Activated CD4-positive, alpha-beta T cell treated with anti-CD3 and anti-CD28 coated beads, Interleukin-2, amount 10 ng/mL, durations not matched to agents 7 days and 5 days (primary cell): ENCODE results near the gene GHRH. TPM values are rescaled to one million over a fixed set of nuclear protein-coding genes. Genes with fewer than 3 reads are reported as not detected.

Experiments used
- CTCF ChIA-PET: fragments of 350-600 bp; sonication (Branson Sonifier 250); formaldehyde crosslinking; loops from one replicate; lab custom pipeline; 2021; ENCODE audit warnings: antibody characterized with exemption; lab: Charles Lee
- POLR2A ChIA-PET: fragments of 350-600 bp; sonication (Branson Sonifier 250); formaldehyde crosslinking; loops from one replicate; lab custom pipeline; 2021; ENCODE audit warnings: antibody characterized with exemption; lab: Charles Lee
- DNase-seq: peaks from one replicate; pipeline ENCODE4 v3.0.0-alpha.2; 2020
- H3K27ac Mint-ChIP-seq: one replicate; pipeline ENCODE4 v1.8.0; 2021; ENCODE audit warnings: mild to moderate bottlenecking, moderate library complexity, mixed read lengths
- H3K27me3 Mint-ChIP-seq: one replicate; pipeline ENCODE4 v1.8.0; 2021; ENCODE audit warnings: mixed read lengths
- H3K36me3 Mint-ChIP-seq: one replicate; pipeline ENCODE4 v1.8.0; 2021; ENCODE audit warnings: low read depth, mixed read lengths
- H3K4me1 Mint-ChIP-seq: one replicate; pipeline ENCODE4 v1.8.0; 2021; ENCODE audit warnings: mixed read lengths
- H3K4me3 Mint-ChIP-seq: one replicate; pipeline ENCODE4 v1.8.0; 2021; ENCODE audit warnings: mild to moderate bottlenecking, moderate library complexity, mixed read lengths
- H3K9me3 Mint-ChIP-seq: one replicate; pipeline ENCODE4 v1.8.0; 2021; ENCODE audit warnings: mixed read lengths
- total RNA-seq, 2 experiments: library from RNA; stranded (reverse); gene quantifications; one replicate each; pipeline ENCODE4 v1.2.3, GENCODE V29; 2021

Gene GHRH
- total RNA-seq, 2 experiments from 2014 or later: not detected

DNA sequence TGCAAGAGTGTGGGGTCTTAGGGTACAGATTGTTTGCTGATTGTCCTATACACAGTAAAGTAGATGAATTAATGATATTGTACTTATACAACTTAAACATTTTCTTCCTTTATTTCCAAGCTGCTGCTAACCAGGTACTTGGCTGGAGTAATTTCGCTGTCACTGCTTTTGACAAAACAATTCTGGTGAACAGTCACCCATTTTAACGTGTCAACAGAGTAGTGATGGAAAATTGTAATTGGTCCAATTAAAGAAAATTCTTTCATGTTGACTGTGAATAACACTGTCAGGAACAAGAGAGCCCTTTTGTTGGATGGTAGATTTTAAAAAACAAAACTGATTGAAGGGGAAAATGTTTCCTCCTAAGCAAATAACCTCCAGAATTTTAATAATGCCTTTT, 55.8 kb downstream of the GHRH start:
- Mint-ChIP-seq H3K36me3 (peaks cover 55% of the 10 kb centered on the region), H3K4me1 (no peaks in the 10 kb centered on the region), H3K27me3 (no peaks in the 10 kb centered on the region), H3K27ac (no peak overlapping the region), H3K9me3 (no peaks in the 10 kb centered on the region), H3K4me3 (no peak overlapping the region)
- CTCF ChIA-PET: no interaction called here
- no peak for DNase-seq
- POLR2A ChIA-PET: no interaction called here

DNA sequence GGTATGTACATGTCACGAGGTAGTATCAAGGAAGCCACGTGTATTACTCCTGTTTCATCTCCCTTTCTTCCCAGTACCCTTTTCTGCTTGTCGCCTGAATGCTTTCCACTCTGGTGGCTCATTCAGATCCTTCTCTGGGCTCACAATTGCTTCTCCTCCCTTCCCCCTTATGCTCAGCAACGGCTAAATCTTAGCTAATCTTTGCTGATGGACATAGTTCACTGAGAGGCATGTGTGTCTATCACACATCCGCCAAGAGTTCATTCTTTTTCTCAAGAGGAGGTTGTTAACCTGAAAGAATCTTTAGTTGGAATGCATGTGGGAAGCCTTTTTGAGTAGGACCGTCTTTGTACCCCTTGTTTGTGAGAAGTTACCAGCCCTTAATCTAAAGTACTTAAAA, 56.5 kb downstream of the GHRH start:
- Mint-ChIP-seq H3K4me3 (no peak overlapping the region), H3K27me3 (no peaks in the 10 kb centered on the region), H3K4me1 (peaks cover 2% of the 10 kb centered on the region), H3K9me3 (no peaks in the 10 kb centered on the region), H3K36me3 (peaks cover 61% of the 10 kb centered on the region), H3K27ac (no peak overlapping the region)
- CTCF ChIA-PET: interaction anchor here (1.0 kb wide), 1 partner anchor 10 kb away, joined by 3 read pairs; no protein-coding TSS in a partner anchor
- POLR2A ChIA-PET: no interaction called here
- no peak for DNase-seq

DNA sequence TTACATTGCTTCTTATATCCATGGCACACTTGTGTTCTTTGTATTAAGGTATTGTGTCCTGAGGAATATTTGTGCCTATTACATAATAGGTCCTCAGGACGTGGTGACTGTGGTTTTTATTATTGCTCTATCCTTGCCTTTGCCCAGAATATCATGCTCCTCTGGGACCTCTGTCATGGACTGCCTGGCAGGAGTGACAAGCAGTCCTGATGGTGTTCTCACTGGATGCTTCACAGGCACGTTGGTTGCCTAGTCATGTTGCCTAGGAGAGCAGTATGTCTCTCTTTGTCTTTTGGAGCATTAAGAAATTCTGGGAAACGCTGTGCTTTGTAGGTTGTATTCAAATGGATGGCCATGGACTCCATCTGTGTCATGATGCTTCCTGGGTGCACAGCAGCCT, 57.6 kb downstream of the GHRH start:
- H3K4me3 Mint-ChIP-seq: no peak overlapping the region
- no peaks in the 10 kb centered on the region for H3K9me3 Mint-ChIP-seq
- no peaks in the 10 kb centered on the region for H3K27me3 Mint-ChIP-seq
- peaks cover 61% of the 10 kb centered on the region for H3K36me3 Mint-ChIP-seq
- peaks cover 2% of the 10 kb centered on the region for H3K4me1 Mint-ChIP-seq
- CTCF ChIA-PET: interaction anchor here (1.0 to 2.2 kb wide), 2 partner anchors 8 to 12 kb away, joined by 3 to 8 read pairs; no protein-coding TSS in a partner anchor
- POLR2A ChIA-PET: no interaction called here
- DNase-seq: no peak
- H3K27ac Mint-ChIP-seq: no peak overlapping the region

DNA sequence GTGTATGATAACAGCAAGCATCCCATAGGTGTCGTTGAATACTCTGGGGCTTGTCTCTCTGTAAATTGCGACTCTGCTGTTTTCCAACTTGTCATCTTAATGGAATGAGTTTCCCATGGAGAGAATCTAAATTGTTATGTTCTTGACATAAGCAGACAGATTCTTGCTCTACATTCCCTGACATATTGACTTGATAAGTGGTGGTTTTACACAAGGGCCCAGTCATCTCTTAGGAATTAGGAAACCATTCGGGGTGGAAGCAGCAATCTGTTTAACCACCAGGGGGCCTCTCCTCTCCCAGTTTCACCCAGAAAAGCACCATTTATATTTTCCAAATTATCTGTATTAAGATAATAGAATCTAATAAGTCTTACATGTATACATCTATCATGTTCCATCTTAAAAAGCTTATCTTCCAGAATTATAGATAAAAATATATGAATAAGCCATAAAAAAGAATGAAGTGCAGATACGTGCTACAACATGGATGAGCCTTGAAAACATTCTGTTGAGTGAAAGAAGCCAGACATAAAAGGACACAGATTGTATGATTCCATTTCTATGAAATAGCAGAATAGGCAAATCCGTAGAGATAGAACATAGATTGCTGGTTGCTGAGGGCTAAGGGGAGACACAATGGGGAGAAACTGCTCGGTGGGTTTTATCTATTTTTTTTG, 59.2 kb downstream of the GHRH start:
- POLR2A ChIA-PET: no interaction called here
- H3K4me1 Mint-ChIP-seq: peaks cover 3% of the 10 kb centered on the region
- no peak overlapping the region for H3K27ac Mint-ChIP-seq
- no peaks in the 10 kb centered on the region for H3K9me3 Mint-ChIP-seq
- H3K27me3 Mint-ChIP-seq: no peaks in the 10 kb centered on the region
- peaks cover 58% of the 10 kb centered on the region for H3K36me3 Mint-ChIP-seq
- CTCF ChIA-PET: interaction anchor here (2.2 kb wide), 1 partner anchor 10 kb away, joined by 8 read pairs; no protein-coding TSS in a partner anchor
- H3K4me3 Mint-ChIP-seq: no peak overlapping the region
- peak; percentile 33 for DNase-seq

DNA sequence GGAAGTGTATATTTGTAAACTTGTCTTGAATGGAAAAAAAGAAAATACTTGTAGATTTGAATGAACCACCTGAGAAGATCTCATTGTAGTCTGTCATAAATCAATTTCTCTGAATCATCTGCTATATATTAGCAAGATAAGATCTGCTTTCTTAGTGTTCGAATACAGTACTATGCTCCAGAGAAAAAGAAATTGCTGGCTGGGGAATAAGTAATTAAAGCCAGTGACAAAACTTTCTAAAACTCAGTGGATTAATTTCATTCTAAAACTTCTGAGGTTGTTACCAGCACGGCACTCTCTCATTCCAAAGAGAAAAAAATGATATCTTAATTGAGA, 59.8 kb downstream of the GHRH start:
- POLR2A ChIA-PET: no interaction called here

More for the DNA sequence above, 59.8 kb downstream of the GHRH start:
- Mint-ChIP-seq H3K4me1 (peaks cover 8% of the 10 kb centered on the region), H3K36me3 (peaks cover 52% of the 10 kb centered on the region), H3K4me3 (no peak overlapping the region), H3K9me3 (no peaks in the 10 kb centered on the region), H3K27me3 (no peaks in the 10 kb centered on the region), H3K27ac (no peak overlapping the region)
- no peak for DNase-seq
- CTCF ChIA-PET: interaction anchor here (0.6 to 1.1 kb wide), 3 partner anchors 10 to 370 kb away, joined by 3 to 4 read pairs (median 4); no protein-coding TSS in a partner anchor

Other genes with a start within 250 kb of the GHRH start
- gene RBL1, start 165.8 kb downstream of the GHRH start, total RNA-seq: 10 to 100 TPM; 48.9 to 53.9 TPM
- gene RPN2, start 82.5 kb downstream of the GHRH start, total RNA-seq: 100 to 1,000 TPM; 154 to 176 TPM
- gene MROH8, start 82.3 kb downstream of the GHRH start, total RNA-seq: 1 to 10 TPM; 2.5 to 3.0 TPM
- 10 to 100 TPM; 10.9 to 11.0 TPM for gene MANBAL, start 27.8 kb upstream of the GHRH start, total RNA-seq
- 1 to 10 TPM; 2.1 to 2.6 TPM for gene SRC, start 84.3 kb upstream of the GHRH start, total RNA-seq